Neural cell (in vitro differentiated cells): Measurements from ENCODE around the gene PRKRIP1.

Source experiments
- EP300 ChIP-seq: fragments of 450-650 bp; conservative IDR thresholded peaks from 2 replicates; pipeline ENCODE4 v1.6.1; 2014; ENCODE audit warnings: antibody characterized with exemption, mild to moderate bottlenecking, moderate library complexity; ENCODE audit not compliant: poor library complexity, severe bottlenecking
- MXI1 ChIP-seq: fragments of 450-650 bp; conservative IDR thresholded peaks from 2 replicates; pipeline ENCODE4 v1.6.1; 2014; ENCODE audit warnings: antibody characterized with exemption, mild to moderate bottlenecking; ENCODE audit not compliant: poor library complexity, severe bottlenecking
- TF ChIP-seq, protein P1 (sequence below): fragments of 450-650 bp; IDR thresholded peaks from 2 replicates; pipeline ENCODE4 v1.5.1; 2014; ENCODE audit warnings: antibody characterized with exemption, mild to moderate bottlenecking, moderate library complexity; ENCODE audit not compliant: poor library complexity, severe bottlenecking

- TF ChIP-seq, protein P1, sequence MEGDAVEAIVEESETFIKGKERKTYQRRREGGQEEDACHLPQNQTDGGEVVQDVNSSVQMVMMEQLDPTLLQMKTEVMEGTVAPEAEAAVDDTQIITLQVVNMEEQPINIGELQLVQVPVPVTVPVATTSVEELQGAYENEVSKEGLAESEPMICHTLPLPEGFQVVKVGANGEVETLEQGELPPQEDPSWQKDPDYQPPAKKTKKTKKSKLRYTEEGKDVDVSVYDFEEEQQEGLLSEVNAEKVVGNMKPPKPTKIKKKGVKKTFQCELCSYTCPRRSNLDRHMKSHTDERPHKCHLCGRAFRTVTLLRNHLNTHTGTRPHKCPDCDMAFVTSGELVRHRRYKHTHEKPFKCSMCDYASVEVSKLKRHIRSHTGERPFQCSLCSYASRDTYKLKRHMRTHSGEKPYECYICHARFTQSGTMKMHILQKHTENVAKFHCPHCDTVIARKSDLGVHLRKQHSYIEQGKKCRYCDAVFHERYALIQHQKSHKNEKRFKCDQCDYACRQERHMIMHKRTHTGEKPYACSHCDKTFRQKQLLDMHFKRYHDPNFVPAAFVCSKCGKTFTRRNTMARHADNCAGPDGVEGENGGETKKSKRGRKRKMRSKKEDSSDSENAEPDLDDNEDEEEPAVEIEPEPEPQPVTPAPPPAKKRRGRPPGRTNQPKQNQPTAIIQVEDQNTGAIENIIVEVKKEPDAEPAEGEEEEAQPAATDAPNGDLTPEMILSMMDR = no peak
- TF ChIP-seq EP300 = no peak
- no peak for TF ChIP-seq MXI1
These were observed 20.2 kb downstream of the PRKRIP1 start for GRCh38 chr7:102416406-102416805.
